ENCODE data around the gene RIMBP2. TPM values are rescaled to one million over a fixed set of nuclear protein-coding genes. Genes with fewer than 3 reads are reported as not detected.

The RIMBP2 gene
- total RNA-seq, 4 donors from 2014 or later = 0.83 to 1.8 (median 1.4) TPM

GRCh38 chr12:130463818-130464670 lies 252.1 kb downstream of the RIMBP2 start:
- no peak overlapping the region for H3K4me3 ChIP-seq
- H3K27ac ChIP-seq (replicated peaks in 1 of 4) = no peak overlapping the region
- no peak for DNase-seq (ENCODE audit: extremely low spot score)
- TF ChIP-seq POLR2AphosphoS5 (IDR thresholded peaks at IDR 0.05) (no peak), EP300 (IDR thresholded peaks at IDR 0.05) (no peak), POLR2A (IDR thresholded peaks at IDR 0.05; ENCODE audit: low read depth) (no peak)
- TF ChIP-seq, protein P1, sequence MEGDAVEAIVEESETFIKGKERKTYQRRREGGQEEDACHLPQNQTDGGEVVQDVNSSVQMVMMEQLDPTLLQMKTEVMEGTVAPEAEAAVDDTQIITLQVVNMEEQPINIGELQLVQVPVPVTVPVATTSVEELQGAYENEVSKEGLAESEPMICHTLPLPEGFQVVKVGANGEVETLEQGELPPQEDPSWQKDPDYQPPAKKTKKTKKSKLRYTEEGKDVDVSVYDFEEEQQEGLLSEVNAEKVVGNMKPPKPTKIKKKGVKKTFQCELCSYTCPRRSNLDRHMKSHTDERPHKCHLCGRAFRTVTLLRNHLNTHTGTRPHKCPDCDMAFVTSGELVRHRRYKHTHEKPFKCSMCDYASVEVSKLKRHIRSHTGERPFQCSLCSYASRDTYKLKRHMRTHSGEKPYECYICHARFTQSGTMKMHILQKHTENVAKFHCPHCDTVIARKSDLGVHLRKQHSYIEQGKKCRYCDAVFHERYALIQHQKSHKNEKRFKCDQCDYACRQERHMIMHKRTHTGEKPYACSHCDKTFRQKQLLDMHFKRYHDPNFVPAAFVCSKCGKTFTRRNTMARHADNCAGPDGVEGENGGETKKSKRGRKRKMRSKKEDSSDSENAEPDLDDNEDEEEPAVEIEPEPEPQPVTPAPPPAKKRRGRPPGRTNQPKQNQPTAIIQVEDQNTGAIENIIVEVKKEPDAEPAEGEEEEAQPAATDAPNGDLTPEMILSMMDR (IDR thresholded peaks at IDR 0.05) = no peak
- H3K4me1 ChIP-seq = no peaks in the 10 kb centered on the region
- H3K36me3 ChIP-seq = no peaks in the 10 kb centered on the region
- intact Hi-C loops (cut with DNase I) = no loop called here
- H3K27me3 ChIP-seq = peaks cover 0 to 14% (median 0%) of the 10 kb centered on the region in 4 donors
- 82% methylated on average over 17 of the region's 19 CpGs for WGBS
- H3K9me3 ChIP-seq = peaks cover 0 to 16% (median 13%) of the 10 kb centered on the region in 4 donors

DNA sequence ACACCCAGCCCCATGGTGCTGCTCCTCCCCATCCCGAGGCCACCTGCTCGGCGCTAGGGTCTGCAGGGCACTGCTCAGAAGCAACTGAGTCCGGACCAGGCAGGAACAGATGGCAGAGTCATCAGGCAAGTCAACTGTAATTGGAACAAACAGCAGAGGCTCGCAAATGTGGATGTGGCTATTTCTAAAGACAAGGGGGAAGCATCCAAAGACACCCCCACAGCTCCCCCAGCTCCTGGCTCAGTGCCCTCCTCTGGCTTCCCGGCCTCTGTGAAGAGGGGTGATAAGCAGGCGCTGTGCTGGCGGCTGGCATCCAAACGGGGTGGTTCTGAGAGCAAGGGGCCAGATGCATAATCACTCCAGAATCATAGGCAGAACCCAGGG lies 252.8 kb downstream of the RIMBP2 start:
- no peaks in the 10 kb centered on the region for H3K4me1 ChIP-seq
- intact Hi-C loops (cut with DNase I) = no loop called here
- no peak overlapping the region for H3K4me3 ChIP-seq
- WGBS = 77% methylated on average over 9 of the region's 9 CpGs
- peaks cover 0 to 13% (median 10%) of the 10 kb centered on the region in 4 donors for H3K9me3 ChIP-seq
- peaks cover 0 to 12% (median 0%) of the 10 kb centered on the region in 4 donors for H3K27me3 ChIP-seq
- DNase-seq (ENCODE audit: extremely low spot score) = no peak
- H3K27ac ChIP-seq (replicated peaks in 1 of 4) = no peak overlapping the region
- no peak for TF ChIP-seq EP300 (IDR thresholded peaks at IDR 0.05)
- no peaks in the 10 kb centered on the region for H3K36me3 ChIP-seq

DNA sequence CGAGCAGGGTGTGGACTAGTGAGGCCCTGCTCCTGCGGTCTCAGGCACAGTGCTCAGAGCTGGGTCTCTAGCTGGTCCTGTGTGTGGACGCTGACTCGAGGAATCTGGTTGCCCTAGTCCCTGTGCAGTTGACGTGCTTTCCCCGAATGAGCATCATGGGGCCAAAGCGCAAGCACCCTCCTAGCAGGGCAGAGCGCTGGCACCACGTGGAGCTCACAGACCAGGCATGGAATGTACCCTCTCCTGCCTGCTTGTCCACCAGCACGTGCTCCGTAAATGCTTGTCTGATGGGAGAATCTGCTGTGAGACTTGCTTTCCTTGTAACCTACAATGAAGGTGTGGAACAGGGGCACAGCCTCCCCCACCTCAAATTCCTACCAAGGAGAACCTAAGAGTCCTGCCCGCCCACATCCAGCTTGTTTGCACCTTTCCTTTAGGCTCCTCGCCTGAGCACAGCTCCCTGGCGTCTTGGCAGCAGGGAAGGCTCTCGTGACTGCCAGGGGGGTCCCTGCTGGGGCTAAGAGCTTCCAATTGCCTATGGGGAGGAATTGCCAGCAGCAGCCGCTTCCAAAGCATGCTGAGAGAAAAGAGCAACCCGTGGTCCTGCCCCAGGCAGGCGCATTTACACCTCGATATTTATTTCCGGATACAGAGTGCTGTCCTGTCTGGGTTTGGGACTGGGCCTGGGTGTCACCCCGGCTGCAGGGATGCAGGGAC lies 253.4 kb downstream of the RIMBP2 start:
- DNase-seq (ENCODE audit: extremely low spot score) = no peak
- H3K4me1 ChIP-seq = no peaks in the 10 kb centered on the region
- TF ChIP-seq EP300 (IDR thresholded peaks at IDR 0.05) (no peak), POLR2A (IDR thresholded peaks at IDR 0.05; ENCODE audit: low read depth) (no peak)
- TF ChIP-seq, protein P1 (IDR thresholded peaks at IDR 0.05) = no peak
- no peaks in the 10 kb centered on the region for H3K36me3 ChIP-seq
- no peak overlapping the region for H3K4me3 ChIP-seq
- WGBS = 74% methylated on average over 16 of the region's 21 CpGs
- peaks cover 0 to 8% (median 5%) of the 10 kb centered on the region in 4 donors for H3K9me3 ChIP-seq
- H3K27ac ChIP-seq (replicated peaks in 1 of 4) = no peak overlapping the region
- H3K27me3 ChIP-seq = peaks cover 0 to 8% (median 0%) of the 10 kb centered on the region in 4 donors
- intact Hi-C loops (cut with DNase I) = no loop called here

DNA sequence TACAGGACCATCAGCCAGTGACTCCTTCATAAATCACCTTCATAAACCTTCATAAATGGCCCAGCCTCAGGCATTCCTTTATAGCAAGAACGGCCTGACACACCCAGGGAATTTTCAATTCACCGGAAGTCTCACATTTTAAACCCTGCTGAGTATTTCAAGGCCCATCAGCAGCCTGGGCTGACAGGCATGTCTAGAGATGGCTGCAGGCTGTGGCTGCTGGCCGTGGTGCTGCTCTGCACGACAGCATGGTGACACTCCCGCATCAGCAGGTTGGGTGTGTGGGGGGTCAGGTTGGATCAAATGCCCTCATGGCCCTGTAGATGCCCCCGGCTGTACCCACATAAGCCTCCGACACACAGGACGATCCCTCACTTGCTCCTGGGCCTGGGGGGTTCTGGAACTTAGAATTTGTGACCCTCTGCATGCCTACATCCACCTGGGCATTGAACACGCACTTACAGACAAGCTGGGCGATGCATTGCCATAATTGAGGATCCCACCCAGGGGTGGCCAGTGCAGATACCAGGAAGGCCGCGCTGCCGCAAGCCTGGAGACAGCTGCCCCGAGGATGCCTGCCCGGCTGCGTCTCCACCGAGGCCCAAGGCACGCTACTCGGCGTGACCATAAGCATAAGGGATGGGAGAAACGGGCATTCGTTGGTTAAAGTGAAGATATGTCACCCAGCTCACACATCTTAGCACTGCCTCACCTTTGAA lies 254.1 kb downstream of the RIMBP2 start:
- Histone ChIP-seq H3K27me3 (peaks cover 0 to 8% (median 0%) of the 10 kb centered on the region in 4 donors), H3K4me3 (no peak overlapping the region), H3K36me3 (no peaks in the 10 kb centered on the region), H3K9me3 (peaks cover 0 to under 1% (median 0%) of the 10 kb centered on the region in 4 donors), H3K27ac (replicated peaks in 1 of 4) (no peak overlapping the region), H3K4me1 (peaks cover 0 to 3% (median under 1%) of the 10 kb centered on the region in 4 donors)
- intact Hi-C loops (cut with DNase I) = no loop called here
- no peak for DNase-seq (ENCODE audit: extremely low spot score)
- no peak for TF ChIP-seq POLR2AphosphoS5 (IDR thresholded peaks at IDR 0.05)
- no peak for TF ChIP-seq EP300 (IDR thresholded peaks at IDR 0.05)
- no peak for TF ChIP-seq POLR2A (IDR thresholded peaks at IDR 0.05; ENCODE audit: low read depth)
- TF ChIP-seq, protein P1 (IDR thresholded peaks at IDR 0.05) = no peak
- whole genome bisulfite sequencing = 83% methylated on average over 17 of the region's 22 CpGs

GRCh38 chr12:130461447-130461815 lies 254.7 kb downstream of the RIMBP2 start:
- WGBS = 80% methylated on average over 7 of the region's 7 CpGs
- peaks cover 0 to 7% (median 2%) of the 10 kb centered on the region in 4 donors for H3K4me1 ChIP-seq
- no peak for TF ChIP-seq EP300 (IDR thresholded peaks at IDR 0.05)
- TF ChIP-seq POLR2A (IDR thresholded peaks at IDR 0.05; ENCODE audit: low read depth) = no peak
- TF ChIP-seq POLR2AphosphoS5 (IDR thresholded peaks at IDR 0.05) = no peak
- TF ChIP-seq, protein P1 (IDR thresholded peaks at IDR 0.05) = no peak
- H3K36me3 ChIP-seq = no peaks in the 10 kb centered on the region
- H3K4me3 ChIP-seq = no peak overlapping the region
- intact Hi-C loops (cut with DNase I) = no loop called here
- DNase-seq (ENCODE audit: extremely low spot score) = no peak
- no peaks in the 10 kb centered on the region for H3K9me3 ChIP-seq
- H3K27ac ChIP-seq (replicated peaks in 1 of 4) = no peak overlapping the region
- H3K27me3 ChIP-seq = peaks cover 0 to 8% (median 0%) of the 10 kb centered on the region in 4 donors
